HepG2 (cell line): Measurements from ENCODE around the gene MRGPRF. TPM values are rescaled to one million over a fixed set of nuclear protein-coding genes. Genes with fewer than 3 reads are reported as not detected.

Source experiments
- ATAC-seq: fragments of 200-7000 bp; cut with Tn5 transposase; 3 replicates; pipeline ENCODE4 v1.9.1; 2020; ENCODE audit warnings: mild to moderate bottlenecking, moderate library complexity
- BruUV-seq: library from RNA; stranded (reverse); fragments of 400-500 nt; replicated peaks from 2 replicates; lab custom pipeline; 2021; lab: Mats Ljungman, UMichigan
- CTCF ChIA-PET: fragments of 300-600 bp; formaldehyde crosslinking; extraction: SDS; loops from one replicate; lab custom pipeline; 2021; ENCODE audit warnings: low total read pairs, inconsistent platforms, low intra/inter-chr PET ratio; lab: Yijun Ruan, JAX
- POLR2A ChIA-PET: fragments of 350-600 bp; sonication (Branson Sonifier 250); formaldehyde crosslinking; loops from one replicate; lab custom pipeline; 2020; ENCODE audit warnings: antibody characterized with exemption, inconsistent platforms; lab: Yijun Ruan, JAX
- DNase-seq: peaks from one replicate; pipeline ENCODE4 v3.0.0-alpha.2; 2015; ENCODE audit warnings: low spot score
- FAIRE-seq: peaks from 3 replicates; lab custom pipeline; 2011; peaks lifted over from hg19 to GRCh38; lab: Jason Lieb, UNC
- H2AFZ ChIP-seq: one replicate; pipeline ENCODE4 v1.6.1; 2011; ENCODE audit warnings: low read length, inconsistent platforms
- H3K27ac ChIP-seq: fragments of 300-600 bp; 3 replicates; pipeline ENCODE4 v1.8.0; 2011; ENCODE audit warnings: mixed run types, mild to moderate bottlenecking, mixed read lengths, low read length, inconsistent platforms; ENCODE audit not compliant: insufficient read depth; ENCODE audit errors: extremely low read length
- H3K27me3 ChIP-seq, 2 experiments: fragments of 200-600 bp in 1 of 2; 2 replicates in 1 of 2; 3 replicates in 1 of 2; pipeline versions ENCODE4 v1.6.0 to v1.8.0; 2011; ENCODE audit warnings: low read length in 2 of 2, mild to moderate bottlenecking in 2 of 2, moderate library complexity in 2 of 2, inconsistent platforms in 1 of 2; ENCODE audit not compliant: insufficient read depth in 2 of 2, control insufficient read depth in 1 of 2
- H3K36me3 ChIP-seq, 2 experiments: fragments of 200-600 bp in 1 of 2; replicated peaks in 1 of 2; 2 replicates in 1 of 2; 3 replicates in 1 of 2; pipeline versions ENCODE4 v1.5.1 to v1.8.0; 2011; ENCODE audit warnings: low read length in 2 of 2, inconsistent platforms in 1 of 2; ENCODE audit not compliant: insufficient read depth in 2 of 2, control insufficient read depth in 1 of 2
- H3K4me1 ChIP-seq: 2 replicates; pipeline ENCODE4 v1.5.1; 2012; ENCODE audit warnings: low read length, inconsistent platforms; ENCODE audit not compliant: insufficient read depth
- H3K4me2 ChIP-seq: 2 replicates; pipeline ENCODE4 v1.6.0; 2011; ENCODE audit warnings: low read depth, low read length, inconsistent platforms
- H3K4me3 ChIP-seq, 3 experiments: fragments of 200-600 bp in 1 of 3; sonication (generic), shearing (Covaris generic) in 1 of 3; replicated peaks in 1 of 3; 2 replicates each; pipeline ENCODE4 v1.5.1; 2011 to 2016; ENCODE audit warnings: low read length in 3 of 3, inconsistent platforms in 2 of 3, low read depth in 2 of 3, mild to moderate bottlenecking in 2 of 3, control low read depth in 1 of 3, mixed read lengths in 1 of 3; ENCODE audit not compliant: insufficient read depth in 1 of 3
- H3K79me2 ChIP-seq: one replicate; pipeline ENCODE4 v1.6.1; 2011; ENCODE audit warnings: low read length, inconsistent platforms; ENCODE audit not compliant: insufficient read depth
- H3K9ac ChIP-seq: 2 replicates; pipeline ENCODE4 v1.6.0; 2011; ENCODE audit warnings: mild to moderate bottlenecking, low read depth, low read length, inconsistent platforms; ENCODE audit not compliant: insufficient read depth
- H3K9me3 ChIP-seq: 2 replicates; pipeline ENCODE4 v1.5.1; 2012; ENCODE audit warnings: mild to moderate bottlenecking, low read length
- H4K20me1 ChIP-seq: 2 replicates; pipeline ENCODE4 v1.6.0; 2011; ENCODE audit warnings: inconsistent platforms, mild to moderate bottlenecking, low read length, moderate library complexity; ENCODE audit not compliant: insufficient read depth
- CTCF ChIP-seq: sonication (generic); formaldehyde crosslinking; IDR thresholded peaks from 2 replicates; pipeline ENCODE4 v1.5.0; 2020; ENCODE audit warnings: mild to moderate bottlenecking, missing genetic modification reagents, moderate library complexity
- FOXP1 ChIP-seq, 2 experiments: fragments of 450-650 bp in 1 of 2; IDR thresholded peaks; 2 replicates each; pipeline ENCODE4 v1.6.1; 2017 to 2018; ENCODE audit warnings: antibody characterized with exemption in 1 of 2
- HNF4A ChIP-seq: sonication (generic); formaldehyde crosslinking; IDR thresholded peaks from 2 replicates; pipeline ENCODE4 v1.4.0; 2020; ENCODE audit warnings: missing genetic modification reagents
- KMT2B ChIP-seq: IDR thresholded peaks from 2 replicates; pipeline ENCODE4 v1.6.1; 2016; ENCODE audit warnings: missing genetic modification reagents, missing compliant biosample characterization
- ZNF687 ChIP-seq: sonication (generic); formaldehyde crosslinking; IDR thresholded peaks from 2 replicates; pipeline ENCODE4 v1.5.1; 2020; ENCODE audit warnings: mild to moderate bottlenecking, missing genetic modification reagents, moderate library complexity
- WGBS: methylation state at CpG from one replicate; pipeline ENCODE4 v1.1.6; 2017; ENCODE audit warnings: low lambda C conversion rate; 5-methylcytosine and 5-hydroxymethylcytosine counted together
- in situ Hi-C: cut with HindIII; loops from 2 replicates; pipeline ENCODE4 v1.10.0; 2017; ENCODE audit warnings: low pct_unique_long_range_greater_than_20kb; ENCODE audit not compliant: extremely low pct_ligation_motif_present
- intact Hi-C: fragments of 100-400 bp; cut with micrococcal nuclease; formaldehyde crosslinking; loops from one replicate; pipeline ENCODE4 v1.10.0; 2022; ENCODE audit not compliant: unreplicated experiment
- polyA plus RNA-seq, 8 experiments: library from polyadenylated mRNA; depleted of rRNA in 3 of 8; stranded (reverse) in 7 of 8; unstranded in 1 of 8; fragments of >200 nt; fragmentation: Illumina TruSeq in 4 of 8; extraction: Trizol in 4 of 8; gene quantifications; 2 replicates each; pipeline versions ENCODE4 v1.2.1 to v1.2.3, GENCODE V29; 2011 to 2016; ENCODE audit warnings: low read depth in 4 of 8, missing spikeins in 1 of 8, mixed read lengths in 1 of 8; ENCODE audit not compliant: insufficient read depth in 1 of 8
- total RNA-seq, 5 experiments: library from RNA; depleted of rRNA; stranded (reverse); fragments of >200 nt; fragmentation: Illumina TruSeq; extraction: Trizol; gene quantifications; 2 replicates each; pipeline ENCODE4 v1.2.3, GENCODE V29; 2016; ENCODE audit warnings: low read depth in 1 of 5

MRGPRF gene
- total and polyA plus RNA-seq, 2 of the 13 experiments (the other 11 are each of a cell fraction or from before 2014, with no cell fraction given), result not detected

GRCh38 chr11:69012092-69013008, 696 bp downstream of the MRGPRF start:
- Histone ChIP-seq H3K4me3 (no peak overlapping the region), H3K27me3 (peaks cover 20 to 46% of the 10 kb centered on the region in 2 experiments), H3K36me3 (no peaks in the 10 kb centered on the region), H3K9ac (no peak overlapping the region), H3K9me3 (no peaks in the 10 kb centered on the region), H3K4me2 (no peak overlapping the region), H3K79me2 (no peaks in the 10 kb centered on the region), H2AFZ (no peak overlapping the region), H3K27ac (no peak overlapping the region), H4K20me1 (no peaks in the 10 kb centered on the region), H3K4me1 (peaks cover 45% of the 10 kb centered on the region)
- FAIRE-seq (no peak), DNase-seq (no peak), ATAC-seq (no peak)
- TF ChIP-seq CTCF (CRISPR knock-in tag) (0 out of 2 replicates have a peak, but pooled peaks have one; percentile 12), KMT2B (CRISPR knock-in tag) (no peak), HNF4A (no peak), FOXP1 (IDR thresholded peaks at IDR 0.05) (no peak), FOXP1 (CRISPR knock-in tag; IDR thresholded peaks at IDR 0.05) (no peak), ZNF687 (CRISPR knock-in tag) (peak; percentile 25)
- 26% methylated on average over 11 of the region's 21 CpGs for WGBS
- in situ Hi-C loops (no loop called here), intact Hi-C loops (no loop called here)
- ChIA-PET POLR2A (no interaction called here), CTCF (no interaction called here)
- no TSS peak for BruUV-seq
